Hepatocyte (in vitro differentiated cells): Measurements from ENCODE around the gene KATNB1.

Source experiments
- CTCF ChIP-seq: fragments of 200-600 bp; sonication (generic); IDR thresholded peaks from 2 replicates; pipeline ENCODE4 v1.5.1; 2016; ENCODE audit warnings: antibody characterized with exemption, mild to moderate bottlenecking; ENCODE audit not compliant: poor library complexity
- EZH2 ChIP-seq: fragments of 200-600 bp; sonication (generic); IDR thresholded peaks from 2 replicates; pipeline ENCODE4 v1.6.1; 2016; ENCODE audit warnings: antibody characterized with exemption, mild to moderate bottlenecking, borderline replicate concordance
- EZH2phosphoT487 ChIP-seq: fragments of 200-600 bp; sonication (generic); IDR thresholded peaks from one replicate; pipeline ENCODE4 v1.6.1; 2018; ENCODE audit warnings: antibody characterized with exemption, mild to moderate bottlenecking, low read depth, moderate library complexity; ENCODE audit not compliant: unreplicated experiment, severe bottlenecking

GRCh38 chr16:57761301-57761700 is 25.7 kb downstream of the KATNB1 start:
- no peak for TF ChIP-seq CTCF
- no peak for TF ChIP-seq EZH2phosphoT487
- TF ChIP-seq EZH2: no peak
